T-helper 17 cell (primary cell): Measurements from ENCODE around the gene CMTM7. TPM values are rescaled to one million over a fixed set of nuclear protein-coding genes. Genes with fewer than 3 reads are reported as not detected.
"Not testable (repeated sequence)": the region's sequence is repeated elsewhere in the genome, so short reads cannot be mapped to it uniquely, and the experiment has no call there.

Experiments used
- ATAC-seq: fragments of 150-1000 bp; cut with Tn5 transposase; 2 replicates; pipeline ENCODE4 v1.10.0; 2021; ENCODE audit warnings: mild to moderate bottlenecking, moderate library complexity
- DNase-seq, 3 donors: peaks; one replicate each; pipeline versions ENCODE4 v3.0.0 to v3.0.0-alpha.2; 2020 to 2021
- H3K9me3 ChIP-seq: one replicate; pipeline ENCODE4 v1.7.0; 2013; ENCODE audit warnings: low read length, mild to moderate bottlenecking; ENCODE audit not compliant: control insufficient read depth, poor library complexity, severe bottlenecking
- H3K27ac Mint-ChIP-seq: one replicate; pipeline ENCODE4 v1.8.0; 2022; ENCODE audit warnings: mild to moderate bottlenecking, moderate library complexity, mixed read lengths
- H3K27me3 Mint-ChIP-seq: one replicate; pipeline ENCODE4 v1.8.0; 2022; ENCODE audit warnings: mixed read lengths
- H3K36me3 Mint-ChIP-seq: one replicate; pipeline ENCODE4 v1.8.0; 2022; ENCODE audit warnings: low read depth, mixed read lengths
- H3K4me1 Mint-ChIP-seq: one replicate; pipeline ENCODE4 v1.8.0; 2022; ENCODE audit warnings: mild to moderate bottlenecking, mixed read lengths
- H3K4me3 Mint-ChIP-seq: one replicate; pipeline ENCODE4 v1.8.0; 2022; ENCODE audit warnings: mild to moderate bottlenecking, moderate library complexity, mixed read lengths
- total RNA-seq, 4 donors: library from RNA in 2 of 4; stranded (reverse) in 2 of 4; gene quantifications; one replicate each; pipeline ENCODE4 v1.2.3 and lab custom pipeline; 2022 to 2026

The CMTM7 gene
- total RNA-seq, 2 donors from 2014 or later, result 38.5 to 45.3 TPM

GRCh38 chr3:32438596-32439344 is 47.1 kb downstream of the CMTM7 start:
- Mint-ChIP-seq H3K36me3 (peaks cover 10% of the 10 kb centered on the region), H3K27ac (peak overlapping the region; percentile 92), H3K4me3 (peak overlapping the region; percentile 68), H3K27me3 (no peaks in the 10 kb centered on the region), H3K4me1 (peaks cover 47% of the 10 kb centered on the region)
- H3K9me3 ChIP-seq, result no peaks in the 10 kb centered on the region
- no peak for DNase-seq
- ATAC-seq, result peak; percentile 71

GRCh38 chr3:32439421-32439820 is 47.8 kb downstream of the CMTM7 start:
- H3K9me3 ChIP-seq, H3K36me3 Mint-ChIP-seq, DNase-seq, H3K27me3 Mint-ChIP-seq: not testable (repeated sequence)
- peak; percentile 28 for ATAC-seq
- peaks cover 45% of the 10 kb centered on the region for H3K4me1 Mint-ChIP-seq
- H3K4me3 Mint-ChIP-seq, result peak overlapping the region; percentile 68
- H3K27ac Mint-ChIP-seq, result peak overlapping the region; percentile 92

GRCh38 chr3:32440611-32441350 is 49.1 kb downstream of the CMTM7 start:
- no peaks in the 10 kb centered on the region for H3K9me3 ChIP-seq
- ATAC-seq (no peak), DNase-seq (no peak)
- H3K36me3 Mint-ChIP-seq, result peaks cover 10% of the 10 kb centered on the region
- H3K4me3 Mint-ChIP-seq, result no peak overlapping the region
- H3K4me1 Mint-ChIP-seq, result peaks cover 47% of the 10 kb centered on the region
- H3K27ac Mint-ChIP-seq, result no peak overlapping the region
- no peaks in the 10 kb centered on the region for H3K27me3 Mint-ChIP-seq

GRCh38 chr3:32442766-32443165 is 51.1 kb downstream of the CMTM7 start:
- ATAC-seq (no peak), DNase-seq (no peak)
- H3K27me3 Mint-ChIP-seq, result no peaks in the 10 kb centered on the region
- H3K4me3 Mint-ChIP-seq, result no peak overlapping the region
- H3K4me1 Mint-ChIP-seq, result peaks cover 47% of the 10 kb centered on the region
- peaks cover 13% of the 10 kb centered on the region for H3K36me3 Mint-ChIP-seq
- H3K27ac Mint-ChIP-seq, result peak overlapping the region; percentile 69
- H3K9me3 ChIP-seq, result no peaks in the 10 kb centered on the region

GRCh38 chr3:32443478-32443877 is 51.8 kb downstream of the CMTM7 start:
- Mint-ChIP-seq H3K4me1 (peaks cover 46% of the 10 kb centered on the region), H3K4me3 (no peak overlapping the region), H3K36me3 (peaks cover 13% of the 10 kb centered on the region), H3K27me3 (no peaks in the 10 kb centered on the region), H3K27ac (peak overlapping the region; percentile 69)
- H3K9me3 ChIP-seq, result no peaks in the 10 kb centered on the region
- ATAC-seq (no peak), DNase-seq (no peak)

- Mint-ChIP-seq H3K4me3 (no peak overlapping the region), H3K4me1 (peaks cover 26% of the 10 kb centered on the region), H3K27ac (peak overlapping the region; percentile 79), H3K27me3 (no peaks in the 10 kb centered on the region), H3K36me3 (peaks cover 10% of the 10 kb centered on the region)
- ATAC-seq (no peak), DNase-seq (no peak)
- no peaks in the 10 kb centered on the region for H3K9me3 ChIP-seq
Observed at GRCh38 chr3:32447865-32448400, 56.3 kb downstream of the CMTM7 start.

GRCh38 chr3:32448686-32449474 is 57.2 kb downstream of the CMTM7 start:
- H3K4me1 Mint-ChIP-seq, result peaks cover 20% of the 10 kb centered on the region
- no peaks in the 10 kb centered on the region for H3K27me3 Mint-ChIP-seq
- H3K9me3 ChIP-seq, result no peaks in the 10 kb centered on the region
- DNase-seq, result no peak
- H3K4me3 Mint-ChIP-seq, result no peak overlapping the region
- H3K27ac Mint-ChIP-seq, result peak overlapping the region; percentile 86
- no peak for ATAC-seq
- peaks cover 9% of the 10 kb centered on the region for H3K36me3 Mint-ChIP-seq

- ATAC-seq, result no peak
- no peak overlapping the region for H3K4me3 Mint-ChIP-seq
- peaks cover 24% of the 10 kb centered on the region for H3K4me1 Mint-ChIP-seq
- peaks cover 9% of the 10 kb centered on the region for H3K36me3 Mint-ChIP-seq
- no peak for DNase-seq
- no peaks in the 10 kb centered on the region for H3K9me3 ChIP-seq
- peak overlapping the region; percentile 86 for H3K27ac Mint-ChIP-seq
- H3K27me3 Mint-ChIP-seq, result no peaks in the 10 kb centered on the region
Observed at GRCh38 chr3:32449691-32450090, 58.0 kb downstream of the CMTM7 start.

- Mint-ChIP-seq H3K4me1 (peaks cover 30% of the 10 kb centered on the region), H3K27me3 (no peaks in the 10 kb centered on the region), H3K36me3 (peaks cover 9% of the 10 kb centered on the region), H3K27ac (peak overlapping the region; percentile 4), H3K4me3 (no peak overlapping the region)
- no peaks in the 10 kb centered on the region for H3K9me3 ChIP-seq
- DNase-seq (no peak), ATAC-seq (no peak)
Observed at GRCh38 chr3:32450426-32450825, 58.8 kb downstream of the CMTM7 start.

- Mint-ChIP-seq H3K27ac (peak overlapping the region; percentile 4), H3K4me1 (peaks cover 35% of the 10 kb centered on the region)
- no peak for DNase-seq
Observed at GRCh38 chr3:32450992-32451659, 59.5 kb downstream of the CMTM7 start.

GRCh38 chr3:32452009-32452408 is 60.4 kb downstream of the CMTM7 start:
- Mint-ChIP-seq H3K27me3 (no peaks in the 10 kb centered on the region), H3K4me3 (no peak overlapping the region), H3K27ac (peak overlapping the region; percentile 4), H3K36me3 (peaks cover 8% of the 10 kb centered on the region), H3K4me1 (peaks cover 37% of the 10 kb centered on the region)
- no peaks in the 10 kb centered on the region for H3K9me3 ChIP-seq
- DNase-seq (no peak), ATAC-seq (no peak)

More at GRCh38 chr3:32450992-32451659, 59.5 kb downstream of the CMTM7 start:
- no peak overlapping the region for H3K4me3 Mint-ChIP-seq
- no peaks in the 10 kb centered on the region for H3K9me3 ChIP-seq
- no peak for ATAC-seq
- no peaks in the 10 kb centered on the region for H3K27me3 Mint-ChIP-seq
- peaks cover 9% of the 10 kb centered on the region for H3K36me3 Mint-ChIP-seq

- Mint-ChIP-seq H3K4me1 (peaks cover 38% of the 10 kb centered on the region), H3K27me3 (no peaks in the 10 kb centered on the region), H3K36me3 (peaks cover 7% of the 10 kb centered on the region), H3K4me3 (no peak overlapping the region), H3K27ac (no peak overlapping the region)
- no peak for ATAC-seq
- no peak for DNase-seq
- no peaks in the 10 kb centered on the region for H3K9me3 ChIP-seq
Observed at GRCh38 chr3:32453346-32453745, 61.7 kb downstream of the CMTM7 start.
